Hepatocyte (in vitro differentiated cells): ENCODE results near the gene COX20. TPM values are rescaled to one million over a fixed set of nuclear protein-coding genes. Genes with fewer than 3 reads are reported as not detected.

Experiments used
- DNase-seq: peaks from one replicate; pipeline ENCODE4 v3.0.0-alpha.2; 2016; ENCODE audit warnings: low spot score
- H2AFZ ChIP-seq: fragments of 200-600 bp; sonication (generic); 2 replicates; pipeline ENCODE4 v1.6.0; 2016; ENCODE audit warnings: antibody characterized with exemption, mild to moderate bottlenecking
- H3K27ac ChIP-seq: fragments of 200-600 bp; sonication (generic); 2 replicates; pipeline ENCODE4 v1.5.1; 2016; ENCODE audit warnings: mild to moderate bottlenecking
- H3K27me3 ChIP-seq: fragments of 200-600 bp; sonication (generic); 2 replicates; pipeline ENCODE4 v1.6.1; 2016
- H3K36me3 ChIP-seq: fragments of 200-600 bp; sonication (generic); replicated peaks from 2 replicates; pipeline ENCODE4 v1.5.1; 2016; ENCODE audit warnings: low read depth; ENCODE audit not compliant: insufficient read depth
- H3K4me1 ChIP-seq: fragments of 200-600 bp; sonication (generic); 2 replicates; pipeline ENCODE4 v1.5.1; 2016; ENCODE audit warnings: mild to moderate bottlenecking, moderate library complexity; ENCODE audit not compliant: insufficient read depth
- H3K4me2 ChIP-seq: fragments of 200-600 bp; sonication (generic); 2 replicates; pipeline ENCODE4 v1.6.0; 2016
- H3K4me3 ChIP-seq: fragments of 200-600 bp; sonication (generic); 2 replicates; pipeline ENCODE4 v1.5.1; 2016; ENCODE audit warnings: mild to moderate bottlenecking
- H3K79me2 ChIP-seq: fragments of 200-600 bp; sonication (generic); 2 replicates; pipeline ENCODE4 v1.6.0; 2017; ENCODE audit warnings: mild to moderate bottlenecking
- H3K9me2 ChIP-seq: fragments of 200-600 bp; sonication (generic); replicated peaks from 2 replicates; pipeline ENCODE4 v1.6.0; 2017; ENCODE audit warnings: mild to moderate bottlenecking; ENCODE audit not compliant: insufficient read depth
- H3K9me3 ChIP-seq: fragments of 200-600 bp; sonication (generic); 2 replicates; pipeline ENCODE4 v1.5.1; 2016; ENCODE audit warnings: low read depth, mild to moderate bottlenecking
- H4K20me1 ChIP-seq: fragments of 200-600 bp; sonication (generic); 2 replicates; pipeline ENCODE4 v1.6.0; 2016; ENCODE audit warnings: mild to moderate bottlenecking; ENCODE audit not compliant: insufficient read depth, poor library complexity, severe bottlenecking
- EZH2 ChIP-seq: fragments of 200-600 bp; sonication (generic); IDR thresholded peaks from 2 replicates; pipeline ENCODE4 v1.6.1; 2016; ENCODE audit warnings: antibody characterized with exemption, mild to moderate bottlenecking, borderline replicate concordance
- EZH2phosphoT487 ChIP-seq: fragments of 200-600 bp; sonication (generic); IDR thresholded peaks from one replicate; pipeline ENCODE4 v1.6.1; 2018; ENCODE audit warnings: antibody characterized with exemption, mild to moderate bottlenecking, low read depth, moderate library complexity; ENCODE audit not compliant: unreplicated experiment, severe bottlenecking
- WGBS: methylation state at CpG from one replicate; pipeline ENCODE4 v1.1.6; 2016; ENCODE audit warnings: low lambda C conversion rate; ENCODE audit errors: missing lambda C conversion rate; 5-methylcytosine and 5-hydroxymethylcytosine counted together
- polyA plus RNA-seq: library from polyadenylated mRNA; unstranded; fragments of >200 nt; fragmentation: Nextera tagmentation; extraction: Ambion mirVana; gene quantifications from 2 replicates; pipeline ENCODE4 v1.2.1, GENCODE V29; 2016
- total RNA-seq: library from RNA; depleted of rRNA; stranded (reverse); fragments of >200 nt; gene quantifications from 2 replicates; pipeline ENCODE4 v1.2.3, GENCODE V29; 2014
- TF ChIP-seq, protein P1 (sequence below): fragments of 200-600 bp; sonication (generic); IDR thresholded peaks from 2 replicates; pipeline ENCODE4 v1.5.1; 2016; ENCODE audit warnings: antibody characterized with exemption, mild to moderate bottlenecking; ENCODE audit not compliant: poor library complexity

Gene COX20
- total and polyA plus RNA-seq, 2 experiments from 2014 or later: 32.0 to 61.9 TPM

- Histone ChIP-seq H3K36me3 (no peaks in the 10 kb centered on the region), H2AFZ (no peak overlapping the region)
- 94% methylated on average over 22 of the region's 22 CpGs for WGBS
Measured at GRCh38 chr1:244810221-244810620, 25.2 kb upstream of the COX20 start.

DNA sequence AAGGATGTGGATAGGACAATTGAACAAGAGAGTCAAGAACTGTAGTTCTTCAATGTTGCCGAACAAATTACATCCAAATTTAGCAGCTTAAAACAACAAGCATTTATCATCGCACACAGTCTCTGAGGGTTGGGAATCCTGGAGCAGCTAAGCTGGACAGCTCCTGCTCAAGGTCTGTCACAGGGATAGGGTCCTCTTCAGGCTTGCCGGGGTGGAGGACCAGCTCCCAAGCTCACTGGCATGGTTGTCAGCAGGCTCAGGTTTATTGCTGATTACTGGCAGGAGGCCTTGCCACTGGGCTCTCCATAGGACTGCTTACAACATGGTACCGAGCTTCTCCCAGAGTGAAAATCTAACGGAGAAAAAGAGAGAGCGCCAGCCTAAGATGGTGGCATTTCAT, 22.1 kb upstream of the COX20 start:
- Histone ChIP-seq H3K27me3 (peaks cover 4% of the 10 kb centered on the region), H3K79me2 (no peaks in the 10 kb centered on the region), H3K9me2 (no peaks in the 10 kb centered on the region), H3K4me1 (peaks cover 3% of the 10 kb centered on the region), H3K4me2 (no peak overlapping the region), H3K36me3 (no peaks in the 10 kb centered on the region), H3K27ac (no peak overlapping the region), H2AFZ (no peak overlapping the region), H4K20me1 (no peaks in the 10 kb centered on the region), H3K9me3 (no peaks in the 10 kb centered on the region), H3K4me3 (no peak overlapping the region)
- no peak for DNase-seq
- TF ChIP-seq EZH2 (no peak), EZH2phosphoT487 (no peak)
- TF ChIP-seq, protein P1, sequence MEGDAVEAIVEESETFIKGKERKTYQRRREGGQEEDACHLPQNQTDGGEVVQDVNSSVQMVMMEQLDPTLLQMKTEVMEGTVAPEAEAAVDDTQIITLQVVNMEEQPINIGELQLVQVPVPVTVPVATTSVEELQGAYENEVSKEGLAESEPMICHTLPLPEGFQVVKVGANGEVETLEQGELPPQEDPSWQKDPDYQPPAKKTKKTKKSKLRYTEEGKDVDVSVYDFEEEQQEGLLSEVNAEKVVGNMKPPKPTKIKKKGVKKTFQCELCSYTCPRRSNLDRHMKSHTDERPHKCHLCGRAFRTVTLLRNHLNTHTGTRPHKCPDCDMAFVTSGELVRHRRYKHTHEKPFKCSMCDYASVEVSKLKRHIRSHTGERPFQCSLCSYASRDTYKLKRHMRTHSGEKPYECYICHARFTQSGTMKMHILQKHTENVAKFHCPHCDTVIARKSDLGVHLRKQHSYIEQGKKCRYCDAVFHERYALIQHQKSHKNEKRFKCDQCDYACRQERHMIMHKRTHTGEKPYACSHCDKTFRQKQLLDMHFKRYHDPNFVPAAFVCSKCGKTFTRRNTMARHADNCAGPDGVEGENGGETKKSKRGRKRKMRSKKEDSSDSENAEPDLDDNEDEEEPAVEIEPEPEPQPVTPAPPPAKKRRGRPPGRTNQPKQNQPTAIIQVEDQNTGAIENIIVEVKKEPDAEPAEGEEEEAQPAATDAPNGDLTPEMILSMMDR: no peak
- WGBS: 88% methylated on average over 6 of the region's 6 CpGs

More at GRCh38 chr1:244810221-244810620, 25.2 kb upstream of the COX20 start:
- Histone ChIP-seq H3K27me3 (no peaks in the 10 kb centered on the region), H3K4me3 (no peak overlapping the region), H4K20me1 (no peaks in the 10 kb centered on the region), H3K79me2 (no peaks in the 10 kb centered on the region), H3K9me3 (no peaks in the 10 kb centered on the region), H3K27ac (no peak overlapping the region), H3K4me2 (no peak overlapping the region), H3K4me1 (no peaks in the 10 kb centered on the region), H3K9me2 (no peaks in the 10 kb centered on the region)
- DNase-seq: no peak
- TF ChIP-seq EZH2phosphoT487 (no peak), EZH2 (no peak)
- TF ChIP-seq, protein P1: no peak

GRCh38 chr1:244815600-244816099, 19.8 kb upstream of the COX20 start:
- Histone ChIP-seq H4K20me1 (no peaks in the 10 kb centered on the region), H3K4me3 (no peak overlapping the region), H3K27me3 (peaks cover 4% of the 10 kb centered on the region), H3K4me2 (no peak overlapping the region), H3K4me1 (peaks cover 3% of the 10 kb centered on the region), H3K79me2 (no peaks in the 10 kb centered on the region), H3K36me3 (no peaks in the 10 kb centered on the region), H2AFZ (no peak overlapping the region), H3K9me3 (no peaks in the 10 kb centered on the region), H3K9me2 (no peaks in the 10 kb centered on the region), H3K27ac (no peak overlapping the region)
- WGBS: 42% methylated on average over 15 of the region's 15 CpGs
- TF ChIP-seq EZH2phosphoT487 (no peak), EZH2 (no peak)
- TF ChIP-seq, protein P1: no peak
- DNase-seq: no peak
